HG03432 (cell line): ENCODE results near the gene RAPGEF5.
A peak's percentile ranks its signal among the peaks of the same experiment; 100 is the strongest.
"Not testable (repeated sequence)": the region's sequence is repeated elsewhere in the genome, so short reads cannot be mapped to it uniquely, and the experiment has no call there.

Source experiments
- ATAC-seq: cut with Tn5 transposase; IDR thresholded peaks from one replicate; pipeline ENCODE4 v1.9.1; 2021; ENCODE audit warnings: mild to moderate bottlenecking, moderate library complexity; ENCODE audit not compliant: unreplicated experiment

RAPGEF5 gene

GRCh38 chr7:22094413-22095342 is 262.3 kb downstream of the RAPGEF5 start:
- no peak for ATAC-seq

- no peak for ATAC-seq
Observed at GRCh38 chr7:22093936-22094335, 263.0 kb downstream of the RAPGEF5 start.

GRCh38 chr7:22093001-22093400 is 264.0 kb downstream of the RAPGEF5 start:
- no peak for ATAC-seq

DNA sequence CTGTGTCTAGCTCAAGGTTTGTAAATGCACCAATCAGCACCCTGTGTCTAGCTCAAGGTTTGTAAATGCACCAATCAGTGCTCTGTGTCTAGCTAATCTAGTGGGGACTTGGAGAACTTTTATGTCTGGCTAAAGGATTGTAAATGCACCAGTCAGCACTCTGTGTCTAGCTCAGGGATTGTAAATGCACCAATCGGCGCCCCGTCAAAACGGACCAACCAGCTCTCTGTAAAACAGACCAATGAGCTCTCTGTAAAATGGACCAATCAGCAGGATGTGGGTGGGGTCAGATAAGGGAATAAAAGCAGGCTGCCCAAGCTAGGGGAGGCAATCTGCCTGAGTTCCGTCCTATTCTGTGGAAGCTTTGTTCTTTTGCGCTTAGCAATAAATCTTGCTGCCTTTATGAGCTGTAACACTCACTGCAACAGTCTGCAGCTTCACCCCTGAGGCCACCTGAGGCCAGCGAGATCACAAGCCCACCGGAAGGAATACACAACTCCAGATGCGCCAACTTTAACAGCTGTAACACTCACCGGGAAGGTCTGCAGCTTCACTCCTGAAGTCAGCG is 265.9 kb downstream of the RAPGEF5 start:
- ATAC-seq = not testable (repeated sequence)

- no peak for ATAC-seq
Observed at GRCh38 chr7:22090512-22090911, 266.4 kb downstream of the RAPGEF5 start.

DNA sequence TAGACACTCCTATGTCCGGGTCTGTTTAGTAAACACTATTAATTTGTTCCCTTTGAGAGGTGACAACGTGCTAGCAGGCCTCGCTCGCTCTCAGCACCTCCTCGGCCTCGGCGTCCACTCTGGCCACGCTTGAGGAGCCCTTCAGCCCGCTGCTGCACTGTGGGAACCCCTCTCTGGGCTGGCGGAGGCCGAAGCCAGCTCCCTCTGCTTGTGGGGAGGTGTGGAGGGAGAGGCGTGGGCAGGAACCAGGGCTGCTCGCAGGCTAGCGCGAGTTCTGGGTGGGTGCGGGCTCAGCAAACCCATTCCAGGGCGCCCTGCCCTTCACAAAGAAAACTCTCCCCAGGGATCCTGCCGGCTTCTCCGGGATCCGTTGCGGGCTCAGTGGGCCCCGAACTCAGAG is 266.8 kb downstream of the RAPGEF5 start:
- ATAC-seq = no peak

DNA sequence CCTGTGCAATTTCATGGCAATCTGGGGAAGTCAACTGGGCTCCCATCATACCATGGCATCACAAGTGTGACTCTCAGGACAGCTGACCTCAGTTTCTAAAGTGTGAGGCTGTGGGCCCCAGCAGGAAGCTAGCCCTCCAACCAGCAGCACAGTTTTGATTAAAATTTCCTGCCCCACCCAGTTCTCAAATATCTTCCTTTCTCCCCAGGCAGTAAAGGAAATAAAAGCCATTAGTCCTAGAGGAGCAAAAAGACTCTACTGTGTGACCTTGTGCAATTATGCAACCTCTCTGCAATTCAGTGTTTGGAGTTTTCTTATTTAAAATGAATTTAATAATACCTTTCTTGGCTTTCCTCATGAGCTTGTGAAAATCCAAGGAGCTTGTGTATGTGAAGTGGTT is 268.1 kb downstream of the RAPGEF5 start:
- no peak for ATAC-seq

- no peak for ATAC-seq
Observed at GRCh38 chr7:22087861-22088260, 269.1 kb downstream of the RAPGEF5 start.

- no peak for ATAC-seq
Observed at GRCh38 chr7:22083704-22084240, 273.2 kb downstream of the RAPGEF5 start.

DNA sequence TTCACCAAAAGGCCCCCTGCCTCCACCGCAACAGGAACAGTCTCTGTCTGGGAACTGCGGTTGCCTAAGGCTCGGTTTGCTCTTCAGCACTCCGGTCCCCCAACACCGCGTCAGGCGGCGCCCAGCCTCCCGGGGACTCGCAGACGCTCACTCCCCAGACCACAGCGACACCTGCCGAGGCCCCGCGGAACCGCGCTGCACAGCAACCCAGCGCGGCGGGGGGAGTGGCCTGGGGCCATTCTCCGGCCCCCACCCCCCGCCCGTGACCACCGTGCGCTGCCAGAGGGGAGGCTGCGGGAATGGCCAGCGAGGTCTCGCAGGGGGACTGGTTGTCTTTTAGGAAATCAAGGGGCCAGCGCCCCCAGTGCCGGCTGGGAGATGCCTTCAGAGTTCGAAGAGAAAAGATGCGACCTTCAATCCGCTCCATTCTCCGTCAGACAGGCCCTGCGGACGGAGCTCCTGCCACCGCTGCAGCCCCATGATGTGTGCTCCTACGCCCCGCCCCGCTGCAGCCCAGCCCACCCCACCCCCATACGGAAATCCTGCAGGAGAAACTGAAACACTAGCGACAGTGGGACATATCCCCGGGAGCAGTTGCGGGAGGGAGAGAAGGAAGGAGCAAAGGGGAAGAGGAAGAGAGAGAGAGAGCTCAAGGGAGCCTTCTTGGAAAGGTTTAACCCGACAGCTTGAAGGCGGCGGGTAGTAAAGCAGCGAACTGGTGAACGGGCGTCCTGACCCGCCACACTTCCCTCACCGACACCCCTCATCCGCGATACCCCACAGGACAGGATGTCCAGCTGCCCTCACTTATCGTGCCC is 273.9 kb downstream of the RAPGEF5 start:
- ATAC-seq = peak; percentile 99

GRCh38 chr7:22082553-22082885 is 274.4 kb downstream of the RAPGEF5 start:
- ATAC-seq = peak; percentile 17

DNA sequence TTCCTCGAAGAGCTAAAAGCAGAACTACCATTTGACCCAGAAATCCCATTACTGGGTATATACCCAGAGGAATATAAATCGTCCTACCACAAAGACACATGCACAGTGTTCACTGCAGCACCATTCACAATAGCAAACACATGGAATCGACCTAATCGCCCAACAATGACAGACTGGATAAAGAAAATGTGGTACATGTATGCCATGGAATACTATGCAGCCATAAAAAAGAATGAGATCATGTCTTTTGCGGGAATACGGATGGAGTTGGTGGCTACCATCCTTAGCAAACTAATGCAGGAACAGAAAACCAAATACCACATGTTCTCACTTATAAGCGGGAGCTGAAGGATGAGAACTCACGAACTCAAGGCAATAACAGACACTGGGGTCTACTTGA is 276.7 kb downstream of the RAPGEF5 start:
- ATAC-seq = not testable (repeated sequence)

DNA sequence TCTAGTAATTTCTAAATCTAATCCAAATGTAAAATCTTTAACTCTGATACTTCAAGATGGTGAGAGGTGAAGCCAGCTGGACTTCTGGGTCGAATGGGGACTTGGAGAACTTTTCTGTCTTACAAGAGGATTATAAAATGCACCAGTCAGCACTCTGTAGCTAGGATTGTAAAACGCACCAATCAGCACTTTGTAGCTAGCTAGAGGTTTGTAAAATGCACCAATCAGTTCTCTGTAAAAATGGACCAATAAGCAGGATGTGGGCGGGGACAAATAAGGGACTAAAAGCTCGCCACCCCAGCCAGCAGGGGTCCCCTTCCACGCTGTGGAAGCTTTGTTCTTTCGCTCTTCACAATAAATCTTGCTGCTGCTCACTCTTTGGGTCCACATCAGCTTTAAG is 278.1 kb downstream of the RAPGEF5 start:
- not testable (repeated sequence) for ATAC-seq

- ATAC-seq = no peak
Observed at GRCh38 chr7:22075561-22075960, 281.4 kb downstream of the RAPGEF5 start.

- ATAC-seq = no peak
Observed at GRCh38 chr7:22074897-22075296, 282.1 kb downstream of the RAPGEF5 start.
